ENCODE data around the gene MSI2.

MSI2 gene

GRCh38 chr17:57679906-57680695 is 423.8 kb downstream of the MSI2 start:
- TF ChIP-seq EZH2phosphoT487 (IDR thresholded peaks at IDR 0.05; ENCODE audit: borderline replicate concordance) = no peak
- TF ChIP-seq CTCF (conservative IDR thresholded peaks at IDR 0.05; ENCODE audit: low read length) = no peak

GRCh38 chr17:57682701-57683100 is 426.4 kb downstream of the MSI2 start:
- H3K9ac ChIP-seq (ENCODE audit: low read depth, low read length, poor library complexity, severe bottlenecking) = no peak overlapping the region
- no peak overlapping the region for H3K4me2 ChIP-seq (ENCODE audit: low read depth, low read length, poor library complexity, severe bottlenecking)
- no peaks in the 10 kb centered on the region for H3K9me3 ChIP-seq (ENCODE audit: insufficient read depth, low read depth, low read length)
- no peak for TF ChIP-seq CTCF (conservative IDR thresholded peaks at IDR 0.05; ENCODE audit: low read length)
- no peak for TF ChIP-seq EZH2phosphoT487 (IDR thresholded peaks at IDR 0.05; ENCODE audit: borderline replicate concordance)
- no peaks in the 10 kb centered on the region for H4K20me1 ChIP-seq (ENCODE audit: insufficient read depth, low read length, poor library complexity, severe bottlenecking)
- no peaks in the 10 kb centered on the region for H3K4me1 ChIP-seq (ENCODE audit: insufficient read depth, low read length, poor library complexity, severe bottlenecking)
- H2AFZ ChIP-seq (ENCODE audit: low read length) = no peak overlapping the region
- H3F3A ChIP-seq (ENCODE audit: low read depth) = no peaks in the 10 kb centered on the region; the same call in 1 of the 2 replicates
- H3K4me3 ChIP-seq (ENCODE audit: low read length, poor library complexity, severe bottlenecking) = no peak overlapping the region
- no peaks in the 10 kb centered on the region for H3K27me3 ChIP-seq (ENCODE audit: insufficient read depth, low read length, poor library complexity, severe bottlenecking)
- H3K36me3 ChIP-seq (ENCODE audit: insufficient read depth, low read length) = peaks cover 46% of the 10 kb centered on the region; the same call in 1 of the 2 replicates
- no peaks in the 10 kb centered on the region for H3K79me2 ChIP-seq (ENCODE audit: insufficient read depth, low read length)
- no peaks in the 10 kb centered on the region for H3K9me2 ChIP-seq (replicated peaks; ENCODE audit: low read depth, low read length)

More at GRCh38 chr17:57679906-57680695, 423.8 kb downstream of the MSI2 start:
- no peak overlapping the region for H3K4me3 ChIP-seq (ENCODE audit: low read length, poor library complexity, severe bottlenecking)
- no peaks in the 10 kb centered on the region for H3K9me3 ChIP-seq (ENCODE audit: insufficient read depth, low read depth, low read length)
- H4K20me1 ChIP-seq (ENCODE audit: insufficient read depth, low read length, poor library complexity, severe bottlenecking) = no peaks in the 10 kb centered on the region
- no peak overlapping the region for H3K9ac ChIP-seq (ENCODE audit: low read depth, low read length, poor library complexity, severe bottlenecking)
- H3K9me2 ChIP-seq (replicated peaks; ENCODE audit: low read depth, low read length) = no peaks in the 10 kb centered on the region
- H3K27me3 ChIP-seq (ENCODE audit: insufficient read depth, low read length, poor library complexity, severe bottlenecking) = no peaks in the 10 kb centered on the region
- H3F3A ChIP-seq (ENCODE audit: low read depth) = no peaks in the 10 kb centered on the region; the same call in 1 of the 2 replicates
- H3K4me1 ChIP-seq (ENCODE audit: insufficient read depth, low read length, poor library complexity, severe bottlenecking) = no peaks in the 10 kb centered on the region
- H3K79me2 ChIP-seq (ENCODE audit: insufficient read depth, low read length) = no peaks in the 10 kb centered on the region
- peaks cover 65% of the 10 kb centered on the region for H3K36me3 ChIP-seq (ENCODE audit: insufficient read depth, low read length)
- H3K4me2 ChIP-seq (ENCODE audit: low read depth, low read length, poor library complexity, severe bottlenecking) = no peak overlapping the region
- no peak overlapping the region for H2AFZ ChIP-seq (ENCODE audit: low read length)

- no peaks in the 10 kb centered on the region for H4K20me1 ChIP-seq (ENCODE audit: insufficient read depth, low read length, poor library complexity, severe bottlenecking)
- H3K4me2 ChIP-seq (ENCODE audit: low read depth, low read length, poor library complexity, severe bottlenecking) = no peak overlapping the region
- TF ChIP-seq EZH2phosphoT487 (IDR thresholded peaks at IDR 0.05; ENCODE audit: borderline replicate concordance) (no peak), CTCF (conservative IDR thresholded peaks at IDR 0.05; ENCODE audit: low read length) (no peak)
- peaks cover 35% of the 10 kb centered on the region; the same call in 1 of the 2 replicates for H3K36me3 ChIP-seq (ENCODE audit: insufficient read depth, low read length)
- H3K27me3 ChIP-seq (ENCODE audit: insufficient read depth, low read length, poor library complexity, severe bottlenecking) = no peaks in the 10 kb centered on the region
- H3F3A ChIP-seq (ENCODE audit: low read depth) = no peaks in the 10 kb centered on the region
- H3K79me2 ChIP-seq (ENCODE audit: insufficient read depth, low read length) = no peaks in the 10 kb centered on the region
- H3K9me2 ChIP-seq (replicated peaks; ENCODE audit: low read depth, low read length) = no peaks in the 10 kb centered on the region
- no peak overlapping the region for H2AFZ ChIP-seq (ENCODE audit: low read length)
- no peak overlapping the region for H3K4me3 ChIP-seq (ENCODE audit: low read length, poor library complexity, severe bottlenecking)
- H3K9ac ChIP-seq (ENCODE audit: low read depth, low read length, poor library complexity, severe bottlenecking) = no peak overlapping the region
- no peaks in the 10 kb centered on the region for H3K4me1 ChIP-seq (ENCODE audit: insufficient read depth, low read length, poor library complexity, severe bottlenecking)
- no peaks in the 10 kb centered on the region for H3K9me3 ChIP-seq (ENCODE audit: insufficient read depth, low read depth, low read length)
These were observed 428.6 kb downstream of the MSI2 start for GRCh38 chr17:57684711-57685498.
